A673 (cell line): Measurements from ENCODE around the gene INPP5E.

Experiments used
- EZH2 ChIP-seq: fragments of 200-600 bp; sonication (generic); IDR thresholded peaks from 2 replicates; pipeline ENCODE4 v1.6.1; 2017; ENCODE audit warnings: borderline replicate concordance, low read depth, mild to moderate bottlenecking, mixed read lengths, antibody characterized with exemption, low read length; ENCODE audit not compliant: poor library complexity, severe bottlenecking
- TF ChIP-seq, protein P1 (sequence below): fragments of 300-800, 200-600 bp; sonication (generic); conservative IDR thresholded peaks from 2 replicates; pipeline ENCODE4 v1.5.1; 2017; ENCODE audit warnings: low read depth, mild to moderate bottlenecking, antibody characterized with exemption, low read length, moderate library complexity, mixed read lengths

DNA sequence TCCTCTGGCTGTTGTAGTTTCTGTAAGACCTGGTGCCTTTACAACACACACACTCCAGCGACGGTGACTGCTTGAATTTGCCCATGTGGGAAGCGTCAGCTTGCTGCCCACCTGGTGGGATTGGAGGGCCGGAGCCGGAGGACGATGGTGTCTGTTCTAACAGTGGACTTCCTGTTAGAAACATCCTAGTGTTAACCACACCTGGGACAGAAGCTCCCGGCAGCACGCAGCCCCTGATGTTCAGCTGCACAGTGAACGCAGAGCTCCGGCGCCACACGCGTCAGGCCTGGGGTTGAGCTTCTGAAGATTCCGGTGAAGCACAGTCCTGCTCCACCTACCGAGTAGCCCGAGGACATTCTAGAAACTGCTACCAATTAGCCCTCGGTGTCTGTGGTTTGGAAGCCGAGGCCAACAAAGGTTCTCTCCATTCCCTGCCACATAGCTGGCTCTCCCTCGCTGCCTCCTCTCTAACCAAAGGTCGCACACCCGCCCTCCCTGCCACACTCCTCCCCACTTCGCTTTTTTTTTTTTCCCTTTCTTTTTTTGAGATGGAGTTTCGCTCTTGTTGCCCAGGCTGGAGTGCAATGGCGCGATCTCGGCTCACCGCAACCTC is 14.8 kb downstream of the INPP5E start:
- TF ChIP-seq, protein P1, sequence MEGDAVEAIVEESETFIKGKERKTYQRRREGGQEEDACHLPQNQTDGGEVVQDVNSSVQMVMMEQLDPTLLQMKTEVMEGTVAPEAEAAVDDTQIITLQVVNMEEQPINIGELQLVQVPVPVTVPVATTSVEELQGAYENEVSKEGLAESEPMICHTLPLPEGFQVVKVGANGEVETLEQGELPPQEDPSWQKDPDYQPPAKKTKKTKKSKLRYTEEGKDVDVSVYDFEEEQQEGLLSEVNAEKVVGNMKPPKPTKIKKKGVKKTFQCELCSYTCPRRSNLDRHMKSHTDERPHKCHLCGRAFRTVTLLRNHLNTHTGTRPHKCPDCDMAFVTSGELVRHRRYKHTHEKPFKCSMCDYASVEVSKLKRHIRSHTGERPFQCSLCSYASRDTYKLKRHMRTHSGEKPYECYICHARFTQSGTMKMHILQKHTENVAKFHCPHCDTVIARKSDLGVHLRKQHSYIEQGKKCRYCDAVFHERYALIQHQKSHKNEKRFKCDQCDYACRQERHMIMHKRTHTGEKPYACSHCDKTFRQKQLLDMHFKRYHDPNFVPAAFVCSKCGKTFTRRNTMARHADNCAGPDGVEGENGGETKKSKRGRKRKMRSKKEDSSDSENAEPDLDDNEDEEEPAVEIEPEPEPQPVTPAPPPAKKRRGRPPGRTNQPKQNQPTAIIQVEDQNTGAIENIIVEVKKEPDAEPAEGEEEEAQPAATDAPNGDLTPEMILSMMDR, result no peak
- no peak for TF ChIP-seq EZH2
